GM19467 (cell line): Measurements from ENCODE around the gene TAS2R5.
A peak's percentile ranks its signal among the peaks of the same experiment; 100 is the strongest.
"Not testable (repeated sequence)": the region's sequence is repeated elsewhere in the genome, so short reads cannot be mapped to it uniquely, and the experiment has no call there.

Experiments
- ATAC-seq: cut with Tn5 transposase; IDR thresholded peaks from one replicate; pipeline ENCODE4 v1.9.1; 2021; ENCODE audit warnings: mild to moderate bottlenecking, moderate library complexity; ENCODE audit not compliant: unreplicated experiment

The TAS2R5 gene

GRCh38 chr7:141789917-141790316 lies at the start of gene TAS2R5:
Gene TAS2R5 (plus strand): TSS chr7:141790217. CDS start chr7:141790362, 145 bp downstream.
- no peak for ATAC-seq

- ATAC-seq = no peak
Measured at GRCh38 chr7:141742229-141742628, 47.8 kb upstream of the TAS2R5 start.

- ATAC-seq = no peak
Measured at GRCh38 chr7:141744131-141744530, 45.9 kb upstream of the TAS2R5 start.

- no peak for ATAC-seq
Measured at GRCh38 chr7:141748396-141748795, 41.6 kb upstream of the TAS2R5 start.

- ATAC-seq = not testable (repeated sequence)
Measured at GRCh38 chr7:141751904-141752303, 38.1 kb upstream of the TAS2R5 start.

- no peak for ATAC-seq
Measured at GRCh38 chr7:141752634-141753033, 37.4 kb upstream of the TAS2R5 start.

GRCh38 chr7:141754939-141755338 lies 35.1 kb upstream of the TAS2R5 start:
- ATAC-seq = no peak

- no peak for ATAC-seq
Measured at GRCh38 chr7:141763797-141764196, 26.2 kb upstream of the TAS2R5 start, which contains the start of gene TAS2R3. Gene TAS2R3 (plus strand): TSS chr7:141764097. CDS start chr7:141764159, 62 bp downstream.

- ATAC-seq = not testable (repeated sequence)
Measured at GRCh38 chr7:141770083-141770583, 19.9 kb upstream of the TAS2R5 start.

- ATAC-seq = no peak
Measured at GRCh38 chr7:141776374-141776773, 13.6 kb upstream of the TAS2R5 start, which contains the start of gene TAS2R4. Gene TAS2R4 (plus strand): TSS chr7:141776674. CDS start chr7:141778489, 1,815 bp downstream.

GRCh38 chr7:141785706-141786552 lies 4.1 kb upstream of the TAS2R5 start:
- peak; percentile 65 for ATAC-seq

GRCh38 chr7:141788296-141788695 lies 1.7 kb upstream of the TAS2R5 start:
- ATAC-seq = no peak

GRCh38 chr7:141792526-141792925 lies 2.5 kb downstream of the TAS2R5 start:
- ATAC-seq = no peak

GRCh38 chr7:141820067-141820466 lies 30.1 kb downstream of the TAS2R5 start:
- ATAC-seq = no peak

GRCh38 chr7:141822432-141822831 lies 32.4 kb downstream of the TAS2R5 start:
- ATAC-seq = not testable (repeated sequence)

GRCh38 chr7:141837683-141838082 lies 47.7 kb downstream of the TAS2R5 start:
- ATAC-seq = no peak

- no peak for ATAC-seq
Measured at GRCh38 chr7:141838581-141838980, 48.6 kb downstream of the TAS2R5 start.

- ATAC-seq = no peak
Measured at GRCh38 chr7:141839256-141839655, 49.2 kb downstream of the TAS2R5 start.

- no peak for ATAC-seq
Measured at GRCh38 chr7:141840708-141841107, 50.7 kb downstream of the TAS2R5 start.
